Tibial nerve (tissue), 4 donors: ENCODE measurements around the gene MTG2. TPM values are rescaled to one million over a fixed set of nuclear protein-coding genes. Genes with fewer than 3 reads are reported as not detected.

ENCODE experiments used
- DNase-seq, 2 donors: peaks; one replicate each; pipeline ENCODE4 v3.0.0-alpha.2; 2019; ENCODE audit warnings: low spot score in 2 of 2
- H3K27ac ChIP-seq, 4 donors: fragments of 200-600 bp; sonication (generic) in 3 of 4; one replicate each; pipeline ENCODE4 v1.5.1; 2017 to 2019; ENCODE audit warnings: mild to moderate bottlenecking in 1 of 4
- H3K27me3 ChIP-seq, 2 donors: fragments of 200-600 bp; sonication (generic) in 1 of 2; one replicate each; pipeline versions ENCODE4 v1.5.1 to v1.6.0; 2017 to 2019
- H3K36me3 ChIP-seq, 3 donors: fragments of 200-600 bp; sonication (generic); one replicate each; pipeline ENCODE4 v1.5.1; 2018 to 2019
- H3K4me1 ChIP-seq, 4 donors: fragments of 200-600 bp; sonication (generic) in 3 of 4; one replicate each; pipeline ENCODE4 v1.5.1; 2017 to 2019
- H3K4me3 ChIP-seq, 4 donors: fragments of 200-600 bp; sonication (generic) in 3 of 4; one replicate each; pipeline ENCODE4 v1.5.1; 2017 to 2019; ENCODE audit warnings: mild to moderate bottlenecking in 1 of 4, moderate library complexity in 1 of 4
- H3K9me3 ChIP-seq, 4 donors: fragments of 200-600 bp; sonication (generic) in 3 of 4; one replicate each; pipeline ENCODE4 v1.5.1; 2017 to 2019
- EP300 ChIP-seq, 2 donors: sonication (generic); formaldehyde crosslinking; IDR thresholded peaks; one replicate each; pipeline ENCODE4 v1.6.1; 2017; ENCODE audit warnings: antibody characterized with exemption in 2 of 2, mild to moderate bottlenecking in 1 of 2
- POLR2A ChIP-seq, 2 donors: fragments of 450-650 bp; IDR thresholded peaks; one replicate each; pipeline ENCODE4 v1.6.1; 2017; ENCODE audit warnings: antibody characterized with exemption in 2 of 2, mild to moderate bottlenecking in 2 of 2, moderate library complexity in 2 of 2
- WGBS, 2 donors: methylation state at CpG; one replicate each; pipeline ENCODE4 v1.1.5; 2018; 5-methylcytosine and 5-hydroxymethylcytosine counted together
- total RNA-seq, 4 donors: library from RNA; depleted of rRNA; stranded (reverse); fragments of >200 nt; gene quantifications; one replicate each; pipeline ENCODE4 v1.1.0, GENCODE V29; 2016
- TF ChIP-seq, protein P1 (sequence below), 5 experiments: fragments of 200-600 bp in 3 of 5; fragments of 450-650 bp in 2 of 5; sonication (generic) in 3 of 5; IDR thresholded peaks; one replicate each; pipeline ENCODE4 v1.5.1; 2016 to 2019; ENCODE audit warnings: antibody characterized with exemption in 5 of 5, mild to moderate bottlenecking in 3 of 5, moderate library complexity in 2 of 5

The MTG2 gene
- total RNA-seq, 4 donors from 2014 or later, result 24.7 to 46.9 (median 41.6) TPM

- WGBS, 2 donors, result 60 to 74% methylated on average over 7 to 8 of the region's 8 CpGs
- Histone ChIP-seq H3K27me3 (no peaks in the 10 kb centered on the region), H3K4me3 (no peak overlapping the region), H3K27ac (no peak overlapping the region), H3K4me1 (peaks cover 0 to 26% (median 0%) of the 10 kb centered on the region in 4 donors), H3K9me3 (no peaks in the 10 kb centered on the region), H3K36me3 (peaks cover 0 to 24% (median 0%) of the 10 kb centered on the region in 3 donors)
- TF ChIP-seq EP300 (IDR thresholded peaks at IDR 0.05), result no peak
- DNase-seq, result no peak
These were observed 63.6 kb downstream of the MTG2 start for GRCh38 chr20:62246431-62246830.

GRCh38 chr20:62246872-62247652 lies 64.2 kb downstream of the MTG2 start:
- Histone ChIP-seq H3K27ac (no peak overlapping the region), H3K27me3 (no peaks in the 10 kb centered on the region), H3K4me3 (no peak overlapping the region), H3K9me3 (no peaks in the 10 kb centered on the region), H3K4me1 (peaks cover 0 to 26% (median 0%) of the 10 kb centered on the region in 4 donors), H3K36me3 (peaks cover 0 to 23% (median 0%) of the 10 kb centered on the region in 3 donors)
- no peak for DNase-seq
- 50 to 72% methylated on average over 20 to 22 of the region's 22 CpGs for WGBS, 2 donors
- TF ChIP-seq, protein P1, sequence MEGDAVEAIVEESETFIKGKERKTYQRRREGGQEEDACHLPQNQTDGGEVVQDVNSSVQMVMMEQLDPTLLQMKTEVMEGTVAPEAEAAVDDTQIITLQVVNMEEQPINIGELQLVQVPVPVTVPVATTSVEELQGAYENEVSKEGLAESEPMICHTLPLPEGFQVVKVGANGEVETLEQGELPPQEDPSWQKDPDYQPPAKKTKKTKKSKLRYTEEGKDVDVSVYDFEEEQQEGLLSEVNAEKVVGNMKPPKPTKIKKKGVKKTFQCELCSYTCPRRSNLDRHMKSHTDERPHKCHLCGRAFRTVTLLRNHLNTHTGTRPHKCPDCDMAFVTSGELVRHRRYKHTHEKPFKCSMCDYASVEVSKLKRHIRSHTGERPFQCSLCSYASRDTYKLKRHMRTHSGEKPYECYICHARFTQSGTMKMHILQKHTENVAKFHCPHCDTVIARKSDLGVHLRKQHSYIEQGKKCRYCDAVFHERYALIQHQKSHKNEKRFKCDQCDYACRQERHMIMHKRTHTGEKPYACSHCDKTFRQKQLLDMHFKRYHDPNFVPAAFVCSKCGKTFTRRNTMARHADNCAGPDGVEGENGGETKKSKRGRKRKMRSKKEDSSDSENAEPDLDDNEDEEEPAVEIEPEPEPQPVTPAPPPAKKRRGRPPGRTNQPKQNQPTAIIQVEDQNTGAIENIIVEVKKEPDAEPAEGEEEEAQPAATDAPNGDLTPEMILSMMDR (IDR thresholded peaks at IDR 0.05), result no peak
- no peak for TF ChIP-seq POLR2A (IDR thresholded peaks at IDR 0.05)
- no peak for TF ChIP-seq EP300 (IDR thresholded peaks at IDR 0.05)

- 64 to 67% methylated on average over 6 of the region's 6 CpGs for WGBS, 2 donors
- peaks cover 0 to 31% (median 0%) of the 10 kb centered on the region in 3 donors for H3K36me3 ChIP-seq
- H3K9me3 ChIP-seq, result no peaks in the 10 kb centered on the region
- H3K4me3 ChIP-seq, result no peak overlapping the region
- H3K27ac ChIP-seq, result no peak overlapping the region
- H3K27me3 ChIP-seq, result no peaks in the 10 kb centered on the region
- TF ChIP-seq EP300 (IDR thresholded peaks at IDR 0.05) (no peak), POLR2A (IDR thresholded peaks at IDR 0.05) (no peak)
- TF ChIP-seq, protein P1 (IDR thresholded peaks at IDR 0.05), result no peak
- peaks cover 0 to 24% (median 0%) of the 10 kb centered on the region in 4 donors for H3K4me1 ChIP-seq
- no peak for DNase-seq
These were observed 66.2 kb downstream of the MTG2 start for GRCh38 chr20:62248890-62249560.

DNA sequence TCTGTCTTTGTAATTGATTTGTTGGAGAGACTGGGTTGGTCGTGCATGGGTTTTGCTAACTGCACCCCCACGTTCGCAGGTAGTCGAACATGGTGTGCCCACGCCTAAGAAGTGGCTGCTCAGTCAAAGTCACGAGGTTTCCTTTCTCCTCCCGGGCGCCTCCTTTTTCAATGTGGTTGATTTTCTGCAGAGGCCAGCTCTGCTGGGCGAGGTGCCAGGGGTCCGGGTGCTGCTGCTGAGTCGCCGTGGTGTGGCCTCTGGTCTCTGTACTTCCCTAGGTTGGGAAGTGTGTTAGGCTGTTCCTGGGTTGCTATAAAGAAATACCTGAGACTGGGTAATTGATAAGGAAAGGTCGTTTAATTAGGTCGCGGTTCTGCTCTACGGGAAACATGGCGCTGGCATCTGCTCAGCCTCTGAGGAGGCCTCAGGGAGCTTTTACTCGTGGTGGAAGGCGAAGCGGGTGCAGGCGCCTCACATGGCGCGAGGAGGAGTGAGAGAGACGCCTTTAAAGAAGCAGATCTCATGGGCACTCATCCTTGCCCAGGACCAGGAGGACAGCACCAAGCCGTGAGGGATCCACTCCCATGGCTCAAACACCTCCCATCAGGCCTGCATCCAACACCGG lies 69.6 kb downstream of the MTG2 start:
- peaks cover 0 to 9% (median 0%) of the 10 kb centered on the region in 4 donors for H3K4me1 ChIP-seq
- H3K27ac ChIP-seq, result no peak overlapping the region
- H3K36me3 ChIP-seq, result peaks cover 0 to 39% (median 0%) of the 10 kb centered on the region in 3 donors
- H3K4me3 ChIP-seq, result no peak overlapping the region
- H3K27me3 ChIP-seq, result no peaks in the 10 kb centered on the region
- H3K9me3 ChIP-seq, result no peaks in the 10 kb centered on the region
- no peak for DNase-seq
- WGBS, 2 donors, result 88 to 89% methylated on average over 26 of the region's 26 CpGs
- TF ChIP-seq EP300 (IDR thresholded peaks at IDR 0.05) (no peak), POLR2A (IDR thresholded peaks at IDR 0.05) (no peak)
- TF ChIP-seq, protein P1 (IDR thresholded peaks at IDR 0.05), result no peak

Other genes with a start within 250 kb of the MTG2 start
- gene TAF4, start 117.1 kb upstream of the MTG2 start, total RNA-seq, result 10 to 100 TPM; 11.2 to 50.4 (median 14.8) TPM
- 10 to 100 TPM; 23.8 to 32.6 (median 28.5) TPM for gene LSM14B, start 60.6 kb upstream of the MTG2 start, total RNA-seq
- 100 to 1,000 TPM; 213 to 377 (median 341) TPM for gene PSMA7, start 39.6 kb upstream of the MTG2 start, total RNA-seq
- 10 to 100 TPM; 12.4 to 23.1 (median 13.7) TPM for gene SS18L1, start 39.3 kb upstream of the MTG2 start, total RNA-seq
- gene HRH3, start 37.2 kb downstream of the MTG2 start, total RNA-seq, result not detected
- 10 to 100 TPM; 23.1 to 31.6 (median 27.1) TPM for gene OSBPL2, start 55.5 kb downstream of the MTG2 start, total RNA-seq
- gene ADRM1, start 120.0 kb downstream of the MTG2 start, total RNA-seq, result 100 to 1,000 TPM; 111 to 132 (median 129) TPM
- 100 to 1,000 TPM in 3 of 4 donors, 10 to 100 TPM in 1; 95.2 to 230 (median 139) TPM for gene LAMA5, start 184.3 kb downstream of the MTG2 start, total RNA-seq
- 1,000 to 10,000 TPM; 1,371 to 3,195 (median 1,826) TPM for gene RPS21, start 204.1 kb downstream of the MTG2 start, total RNA-seq
- 1 to 10 TPM; 1.1 to 9.9 (median 6.2) TPM for gene CABLES2, start 224.3 kb downstream of the MTG2 start, total RNA-seq
- not detected for gene RBBP8NL, start 244.5 kb downstream of the MTG2 start, total RNA-seq